Stimulated activated CD4-positive, alpha-beta T cell treated with anti-CD3 and anti-CD28 coated beads, Interleukin-4, amount 100 ng/mL, for 1 hour (primary cell): ENCODE results near the gene CD2BP2.
A peak's percentile ranks its signal among the peaks of the same experiment; 100 is the strongest.

Experiments
- DNase-seq: peaks from one replicate; pipeline ENCODE4 v3.0.0-alpha.2; 2020

The CD2BP2 gene

GRCh38 chr16:30378236-30379157, 23.4 kb upstream of the CD2BP2 start:
- peak; percentile 99 for DNase-seq

GRCh38 chr16:30377812-30378235, 22.7 kb upstream of the CD2BP2 start:
- DNase-seq, result peak; percentile 87

- no peak for DNase-seq
These were observed 22.1 kb upstream of the CD2BP2 start for GRCh38 chr16:30377050-30377811.

GRCh38 chr16:30376461-30376902, 21.4 kb upstream of the CD2BP2 start:
- DNase-seq, result no peak

- DNase-seq, result no peak
These were observed 20.8 kb upstream of the CD2BP2 start for GRCh38 chr16:30375864-30376263.

- no peak for DNase-seq
These were observed 19.4 kb upstream of the CD2BP2 start, which contains the start of gene MYL11 for GRCh38 chr16:30374538-30374937. MYL11 (plus strand) TSS chr16:30374802; CDS start chr16:30374858, 56 bp downstream.

- no peak for DNase-seq
These were observed 17.6 kb upstream of the CD2BP2 start for GRCh38 chr16:30372725-30373124.

GRCh38 chr16:30372038-30372712, 17.1 kb upstream of the CD2BP2 start:
- no peak for DNase-seq

- no peak for DNase-seq
These were observed 16.2 kb upstream of the CD2BP2 start for GRCh38 chr16:30371248-30371816.

GRCh38 chr16:30370456-30371247, 15.5 kb upstream of the CD2BP2 start, which contains the start of gene TBC1D10B:
TBC1D10B (minus strand) TSS chr16:30370494; CDS start chr16:30370183, 311 bp downstream.
- DNase-seq, result peak; percentile 96

GRCh38 chr16:30369938-30370455, 14.9 kb upstream of the CD2BP2 start:
- DNase-seq, result no peak

GRCh38 chr16:30369091-30369937, 14.2 kb upstream of the CD2BP2 start:
- DNase-seq, result no peak

GRCh38 chr16:30368792-30369090, 13.6 kb upstream of the CD2BP2 start:
- DNase-seq, result no peak

GRCh38 chr16:30368122-30368791, 13.1 kb upstream of the CD2BP2 start:
- no peak for DNase-seq

- DNase-seq, result no peak
These were observed 12.4 kb upstream of the CD2BP2 start for GRCh38 chr16:30367349-30368009.

- no peak for DNase-seq
These were observed 11.4 kb upstream of the CD2BP2 start for GRCh38 chr16:30366511-30366910.

- DNase-seq, result no peak
These were observed 10.1 kb upstream of the CD2BP2 start for GRCh38 chr16:30365200-30365599.

- no peak for DNase-seq
These were observed 6.1 kb upstream of the CD2BP2 start for GRCh38 chr16:30361180-30361579.

- DNase-seq, result no peak
These were observed 4.7 kb upstream of the CD2BP2 start for GRCh38 chr16:30359871-30360170.
